Activated T-cell treated with anti-CD3 and anti-CD28 coated beads, Interleukin-2, amount 50 U/mL, for 24 hours (primary cell): ENCODE measurements around the gene CSNK1G2.
"Not testable (repeated sequence)": the region's sequence is repeated elsewhere in the genome, so short reads cannot be mapped to it uniquely, and the experiment has no call there.

Experiments used
- DNase-seq: peaks from one replicate; pipeline ENCODE4 v3.0.0-alpha.2; 2020
- H3K27ac Mint-ChIP-seq: 2 replicates; pipeline ENCODE4 v1.8.0; 2020; ENCODE audit warnings: mild to moderate bottlenecking, mixed read lengths
- H3K27me3 Mint-ChIP-seq: 2 replicates; pipeline ENCODE4 v1.8.0; 2020; ENCODE audit warnings: mixed read lengths
- H3K36me3 Mint-ChIP-seq: 2 replicates; pipeline ENCODE4 v1.8.0; 2020; ENCODE audit warnings: low read depth, mixed read lengths
- H3K4me1 Mint-ChIP-seq: 2 replicates; pipeline ENCODE4 v1.8.0; 2020; ENCODE audit warnings: low read depth, mixed read lengths
- H3K4me3 Mint-ChIP-seq: 2 replicates; pipeline ENCODE4 v1.8.0; 2020; ENCODE audit warnings: mild to moderate bottlenecking, moderate library complexity, mixed read lengths
- H3K9me3 Mint-ChIP-seq: 2 replicates; pipeline ENCODE4 v1.8.0; 2020; ENCODE audit warnings: mixed read lengths

The CSNK1G2 gene

GRCh38 chr19:1979017-1979416 lies 38.0 kb downstream of the CSNK1G2 start:
- H3K36me3 Mint-ChIP-seq: peaks cover 62% of the 10 kb centered on the region
- H3K4me3 Mint-ChIP-seq: no peak overlapping the region
- no peak overlapping the region for H3K27ac Mint-ChIP-seq
- no peak for DNase-seq
- no peaks in the 10 kb centered on the region for H3K4me1 Mint-ChIP-seq
- H3K9me3 Mint-ChIP-seq: no peaks in the 10 kb centered on the region
- H3K27me3 Mint-ChIP-seq: no peaks in the 10 kb centered on the region

GRCh38 chr19:1979642-1980041 lies 38.7 kb downstream of the CSNK1G2 start:
- no peaks in the 10 kb centered on the region for H3K9me3 Mint-ChIP-seq
- no peaks in the 10 kb centered on the region for H3K4me1 Mint-ChIP-seq
- H3K36me3 Mint-ChIP-seq: peaks cover 66% of the 10 kb centered on the region

GRCh38 chr19:1980091-1980808 lies 39.3 kb downstream of the CSNK1G2 start:
- Mint-ChIP-seq H3K27ac (no peak overlapping the region), H3K27me3 (no peaks in the 10 kb centered on the region), H3K9me3 (no peaks in the 10 kb centered on the region), H3K4me3 (no peak overlapping the region), H3K4me1 (no peaks in the 10 kb centered on the region), H3K36me3 (peaks cover 65% of the 10 kb centered on the region)
- DNase-seq: no peak

More at GRCh38 chr19:1979642-1980041, 38.7 kb downstream of the CSNK1G2 start:
- Mint-ChIP-seq H3K4me3 (no peak overlapping the region), H3K27ac (no peak overlapping the region), H3K27me3 (no peaks in the 10 kb centered on the region)
- no peak for DNase-seq

- Mint-ChIP-seq H3K4me1 (no peaks in the 10 kb centered on the region), H3K27me3 (no peaks in the 10 kb centered on the region), H3K36me3 (peaks cover 62% of the 10 kb centered on the region), H3K27ac (no peak overlapping the region), H3K9me3 (no peaks in the 10 kb centered on the region), H3K4me3 (no peak overlapping the region)
- DNase-seq: no peak
These were observed 39.8 kb downstream of the CSNK1G2 start for GRCh38 chr19:1980809-1981181.

GRCh38 chr19:1981253-1981652 lies 40.3 kb downstream of the CSNK1G2 start:
- Mint-ChIP-seq H3K4me3 (no peak overlapping the region), H3K27me3 (no peaks in the 10 kb centered on the region), H3K36me3 (peaks cover 61% of the 10 kb centered on the region), H3K4me1 (no peaks in the 10 kb centered on the region), H3K9me3 (no peaks in the 10 kb centered on the region), H3K27ac (peak overlapping the region; percentile 52)
- DNase-seq: no peak

- Mint-ChIP-seq H3K4me3 (no peak overlapping the region), H3K27me3 (no peaks in the 10 kb centered on the region), H3K9me3 (no peaks in the 10 kb centered on the region), H3K36me3 (peaks cover 69% of the 10 kb centered on the region), H3K4me1 (no peaks in the 10 kb centered on the region), H3K27ac (no peak overlapping the region)
- DNase-seq: no peak
These were observed 43.4 kb downstream of the CSNK1G2 start for GRCh38 chr19:1984357-1984756.

- Mint-ChIP-seq H3K27me3 (no peaks in the 10 kb centered on the region), H3K4me1 (no peaks in the 10 kb centered on the region), H3K4me3 (no peak overlapping the region), H3K9me3 (no peaks in the 10 kb centered on the region), H3K27ac (no peak overlapping the region), H3K36me3 (peaks cover 74% of the 10 kb centered on the region)
- DNase-seq: no peak
These were observed 44.8 kb downstream of the CSNK1G2 start for GRCh38 chr19:1985588-1986356.

GRCh38 chr19:1986357-1987162 lies 45.6 kb downstream of the CSNK1G2 start:
- Mint-ChIP-seq H3K9me3 (no peaks in the 10 kb centered on the region), H3K4me3 (no peak overlapping the region), H3K36me3 (peaks cover 70% of the 10 kb centered on the region), H3K4me1 (no peaks in the 10 kb centered on the region), H3K27me3 (no peaks in the 10 kb centered on the region), H3K27ac (peak overlapping the region; percentile 3)
- DNase-seq: no peak

GRCh38 chr19:1987197-1988187 lies 46.5 kb downstream of the CSNK1G2 start:
- peaks cover 63% of the 10 kb centered on the region for H3K36me3 Mint-ChIP-seq
- no peak overlapping the region for H3K4me3 Mint-ChIP-seq
- H3K27ac Mint-ChIP-seq: peak overlapping the region; percentile 44
- no peak for DNase-seq
- H3K27me3 Mint-ChIP-seq: no peaks in the 10 kb centered on the region
- no peaks in the 10 kb centered on the region for H3K4me1 Mint-ChIP-seq
- no peaks in the 10 kb centered on the region for H3K9me3 Mint-ChIP-seq

GRCh38 chr19:1988464-1988863 lies 47.5 kb downstream of the CSNK1G2 start:
- peaks cover 58% of the 10 kb centered on the region for H3K36me3 Mint-ChIP-seq
- DNase-seq, H3K4me1 Mint-ChIP-seq, H3K27me3 Mint-ChIP-seq, H3K9me3 Mint-ChIP-seq, H3K4me3 Mint-ChIP-seq: not testable (repeated sequence)
- H3K27ac Mint-ChIP-seq: peak overlapping the region; percentile 58

- Mint-ChIP-seq H3K4me3 (no peak overlapping the region), H3K27ac (peak overlapping the region; percentile 26), H3K9me3 (no peaks in the 10 kb centered on the region), H3K36me3 (peaks cover 49% of the 10 kb centered on the region), H3K4me1 (no peaks in the 10 kb centered on the region), H3K27me3 (no peaks in the 10 kb centered on the region)
- DNase-seq: no peak
These were observed 48.7 kb downstream of the CSNK1G2 start for GRCh38 chr19:1989513-1990229.

GRCh38 chr19:1990230-1991017 lies 49.5 kb downstream of the CSNK1G2 start:
- Mint-ChIP-seq H3K4me3 (no peak overlapping the region), H3K36me3 (peaks cover 42% of the 10 kb centered on the region), H3K27me3 (no peaks in the 10 kb centered on the region), H3K4me1 (no peaks in the 10 kb centered on the region), H3K9me3 (no peaks in the 10 kb centered on the region), H3K27ac (no peak overlapping the region)
- no peak for DNase-seq
